Skin epidermis (tissue), 12 donors: ENCODE results near the gene C19orf81.

Experiments
- H3K27ac ChIP-seq, 21 experiments: fragments of 200-600 bp; sonication (generic) in 11 of 21; one replicate each; pipeline ENCODE4 v1.5.0; 2020; ENCODE audit warnings: mild to moderate bottlenecking in 3 of 21, inconsistent platforms in 2 of 21, moderate library complexity in 2 of 21
- H3K4me3 ChIP-seq, 7 experiments: fragments of 200-600 bp; sonication (generic) in 2 of 7; one replicate each; pipeline ENCODE4 v1.5.0; 2020; ENCODE audit warnings: inconsistent platforms in 2 of 7, mild to moderate bottlenecking in 2 of 7, moderate library complexity in 1 of 7

Gene C19orf81

GRCh38 chr19:50703915-50704796, 54.9 kb downstream of the C19orf81 start:
- H3K4me3 ChIP-seq, result no peak overlapping the region
- no peak overlapping the region for H3K27ac ChIP-seq

DNA sequence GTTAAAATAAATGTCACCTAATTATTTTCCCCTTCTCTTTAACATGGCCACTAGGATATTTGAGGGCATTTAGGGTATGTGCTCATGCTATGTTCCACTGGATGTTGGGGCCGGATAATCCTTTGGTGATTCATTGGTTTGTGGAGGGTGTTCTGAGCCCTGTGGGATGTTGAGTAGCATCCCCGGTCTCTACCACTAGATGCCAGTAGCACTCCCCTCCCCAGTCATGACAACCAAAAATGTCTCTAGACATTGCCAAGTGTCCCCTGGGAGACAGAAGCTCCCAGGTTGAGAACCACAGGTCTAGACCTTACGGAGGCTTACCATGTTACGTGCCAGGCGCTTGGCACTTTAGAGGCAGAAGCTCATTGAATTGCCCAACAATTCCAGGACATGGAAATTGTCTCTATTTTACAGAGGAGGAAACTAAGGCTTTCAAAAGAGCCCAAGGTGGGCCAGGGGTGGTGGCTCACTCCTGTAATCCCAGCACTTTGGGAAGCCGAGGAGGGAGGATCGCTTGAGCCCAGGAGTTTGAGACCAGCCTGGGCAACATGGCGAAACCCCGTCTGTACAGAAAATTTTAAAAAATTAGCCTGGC, 56.3 kb downstream of the C19orf81 start:
- no peak overlapping the region for H3K27ac ChIP-seq
- no peak overlapping the region for H3K4me3 ChIP-seq

GRCh38 chr19:50706387-50706786, 57.1 kb downstream of the C19orf81 start:
- Histone ChIP-seq H3K27ac (no peak overlapping the region), H3K4me3 (no peak overlapping the region)

GRCh38 chr19:50708179-50708879, 59.1 kb downstream of the C19orf81 start:
- no peak overlapping the region for H3K4me3 ChIP-seq
- H3K27ac ChIP-seq, result no peak overlapping the region
